ENCODE measurements around the gene APOL6. TPM values are rescaled to one million over a fixed set of nuclear protein-coding genes. Genes with fewer than 3 reads are reported as not detected.
A peak's percentile ranks its signal among the peaks of the same experiment; 100 is the strongest.
"Not testable (repeated sequence)": the region's sequence is repeated elsewhere in the genome, so short reads cannot be mapped to it uniquely, and the experiment has no call there.

The APOL6 gene
- total RNA-seq, 2 experiments from 2014 or later = 54.9 to 55.8 TPM

DNA sequence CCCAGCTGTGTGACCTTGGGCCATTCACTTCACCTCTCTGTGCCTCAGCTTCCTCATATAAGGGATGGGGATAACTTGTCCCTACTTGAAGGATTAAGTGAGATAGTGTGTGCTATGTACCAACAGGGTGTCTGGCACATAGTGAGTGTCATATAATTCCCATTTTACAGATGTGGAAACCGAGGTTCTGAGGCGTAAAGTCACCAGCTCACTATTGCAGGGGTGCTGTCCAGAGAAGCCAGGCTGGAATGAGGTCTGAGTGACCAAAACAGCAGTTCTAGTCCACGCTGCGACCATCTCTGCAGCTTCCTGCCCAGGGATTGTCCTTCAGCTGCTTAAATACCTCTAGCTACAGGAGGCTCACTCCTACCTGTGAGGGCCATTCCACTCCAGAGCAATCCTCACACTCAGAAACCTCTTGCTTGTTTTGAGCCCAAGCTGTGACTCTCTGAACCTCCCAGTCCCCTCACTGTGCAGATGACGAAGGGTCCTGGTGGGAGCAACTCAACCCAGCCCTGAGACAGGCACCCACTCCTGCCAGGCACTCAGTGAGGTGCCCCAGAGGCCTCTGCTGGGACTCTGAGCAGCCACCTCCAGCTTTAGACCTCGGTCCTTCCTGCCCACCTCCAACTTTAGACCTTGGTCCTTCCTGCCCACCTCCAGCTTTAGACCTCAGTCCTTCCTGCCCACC, 36.9 kb upstream of the APOL6 start:
- Mint-ChIP-seq H3K36me3 (no peaks in the 10 kb centered on the region), H3K27ac (no peak overlapping the region), H3K9me3 (no peaks in the 10 kb centered on the region), H3K4me1 (peaks cover 13% of the 10 kb centered on the region), H3K27me3 (peaks cover 16% of the 10 kb centered on the region), H3K4me3 (no peak overlapping the region)
- no peak for DNase-seq

DNA sequence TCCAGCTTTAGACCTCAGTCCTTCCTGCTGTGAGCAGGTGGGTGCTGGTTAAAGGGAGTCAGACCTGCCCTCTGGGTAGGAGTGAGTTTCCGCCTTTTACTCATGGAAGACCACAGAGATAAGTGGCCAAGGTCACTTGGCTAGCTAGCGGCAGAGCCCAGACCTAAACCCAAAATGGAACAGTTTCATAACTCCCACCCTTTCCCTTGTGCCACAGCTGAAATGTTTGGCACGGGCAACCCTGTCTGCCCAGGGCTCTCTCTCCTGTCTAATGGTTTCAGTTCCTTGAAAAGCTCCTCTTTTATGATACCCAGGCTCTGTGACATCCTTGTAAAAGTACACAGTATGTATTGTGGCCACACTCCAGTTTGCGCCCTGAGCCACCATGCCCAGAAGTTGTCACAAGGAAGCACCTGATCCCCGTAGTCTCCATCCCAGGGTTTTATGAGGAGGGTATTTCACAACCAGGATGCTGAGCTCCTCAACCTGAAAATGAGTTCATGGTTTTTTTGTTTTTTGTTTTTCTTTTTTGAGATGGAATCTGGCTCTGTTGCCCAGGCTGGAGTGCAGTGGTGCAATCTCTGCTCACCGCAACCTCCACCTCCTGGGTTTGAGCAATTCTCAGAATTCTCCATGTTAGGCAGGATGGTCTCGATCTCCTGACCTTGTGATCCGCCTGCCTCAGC, 36.2 kb upstream of the APOL6 start:
- Mint-ChIP-seq H3K4me1 (peaks cover 18% of the 10 kb centered on the region), H3K27me3 (peaks cover 16% of the 10 kb centered on the region), H3K36me3 (no peaks in the 10 kb centered on the region), H3K9me3 (no peaks in the 10 kb centered on the region), H3K27ac (no peak overlapping the region), H3K4me3 (no peak overlapping the region)
- no peak for DNase-seq

DNA sequence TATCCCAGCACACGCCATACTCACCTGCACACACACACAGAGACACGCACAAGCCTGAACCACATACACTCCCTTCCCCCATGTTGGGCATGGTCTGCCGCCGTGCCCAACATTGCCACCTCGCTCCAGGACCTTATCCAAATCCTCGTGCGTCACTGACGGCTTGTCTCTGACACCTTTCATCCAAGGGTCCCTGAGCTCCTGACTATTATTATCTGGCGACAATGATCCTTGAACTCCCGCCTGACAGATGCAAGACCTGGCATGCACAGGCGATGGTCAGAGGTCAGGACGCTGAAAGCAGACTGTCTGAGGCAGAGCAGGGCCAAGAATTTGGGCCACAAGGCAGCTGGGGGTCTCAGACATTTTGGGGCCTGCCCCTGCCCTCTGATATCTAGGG, 35.3 kb upstream of the APOL6 start:
- Mint-ChIP-seq H3K36me3 (no peaks in the 10 kb centered on the region), H3K27ac (no peak overlapping the region), H3K9me3 (no peaks in the 10 kb centered on the region), H3K27me3 (peaks cover 11% of the 10 kb centered on the region), H3K4me3 (no peak overlapping the region), H3K4me1 (peaks cover 18% of the 10 kb centered on the region)
- DNase-seq = no peak

DNA sequence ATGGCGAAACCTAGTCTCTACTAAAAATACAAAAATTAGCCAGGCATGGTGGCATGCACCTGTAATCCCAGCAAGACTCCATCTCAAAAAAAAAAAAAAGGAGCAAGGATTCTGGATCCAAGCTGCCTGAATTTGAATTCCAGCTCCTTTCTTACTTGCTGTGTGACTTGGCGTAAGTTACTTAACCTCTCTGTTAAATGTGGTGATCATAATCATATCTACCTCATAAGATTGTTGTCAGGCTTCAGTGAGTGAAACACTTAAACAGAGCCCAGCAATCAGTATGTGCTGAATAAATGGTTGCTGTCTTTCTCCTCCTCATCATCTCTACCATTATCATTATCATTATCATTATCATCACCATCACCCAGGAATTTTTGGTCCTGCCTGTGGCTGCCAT, 33.8 kb upstream of the APOL6 start:
- Mint-ChIP-seq H3K36me3 (no peaks in the 10 kb centered on the region), H3K4me3 (no peak overlapping the region), H3K4me1 (peaks cover 18% of the 10 kb centered on the region), H3K9me3 (no peaks in the 10 kb centered on the region), H3K27ac (no peak overlapping the region), H3K27me3 (peaks cover 4% of the 10 kb centered on the region)
- DNase-seq = no peak

DNA sequence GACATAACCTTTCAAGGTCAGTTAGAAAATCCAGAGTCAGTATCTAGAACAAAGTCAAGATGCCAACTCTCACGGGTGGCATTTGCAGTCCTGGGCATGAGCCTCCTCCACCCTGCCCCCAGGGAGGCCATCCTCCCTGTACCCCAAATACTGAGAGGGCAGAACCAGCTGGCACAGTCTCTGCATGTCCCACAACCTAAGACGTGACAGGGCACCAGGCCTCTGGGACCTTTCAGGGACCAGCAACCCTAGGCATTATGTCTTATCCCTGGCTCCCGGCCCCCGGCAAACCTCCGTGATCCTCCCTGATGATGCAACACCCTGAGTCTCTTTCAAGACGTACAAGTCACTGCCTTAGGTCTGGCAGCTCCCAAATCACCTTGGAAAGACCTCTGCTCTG, 33.1 kb upstream of the APOL6 start:
- H3K27me3 Mint-ChIP-seq = peaks cover 4% of the 10 kb centered on the region
- peaks cover 18% of the 10 kb centered on the region for H3K4me1 Mint-ChIP-seq
- H3K36me3 Mint-ChIP-seq = no peaks in the 10 kb centered on the region
- H3K27ac Mint-ChIP-seq = no peak overlapping the region
- DNase-seq = no peak
- no peak overlapping the region for H3K4me3 Mint-ChIP-seq
- H3K9me3 Mint-ChIP-seq = no peaks in the 10 kb centered on the region

DNA sequence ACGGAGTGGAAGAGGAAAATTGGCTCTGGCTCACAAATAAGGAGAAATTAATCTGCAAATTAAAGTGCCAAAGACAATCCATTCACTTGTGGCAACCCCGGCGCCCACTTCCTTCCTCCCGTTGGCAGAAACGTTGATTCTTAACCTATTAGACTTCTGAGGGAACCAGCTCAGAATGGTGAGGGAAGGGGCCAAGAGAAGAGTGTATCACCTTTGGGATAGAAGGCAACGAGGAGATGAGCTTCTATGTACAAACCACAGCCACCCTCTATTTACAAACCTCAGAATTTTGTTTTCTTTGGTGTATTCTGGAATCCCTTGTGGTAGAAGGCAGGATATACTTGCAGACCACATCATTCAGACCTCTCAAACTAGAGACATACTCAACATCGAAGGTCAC, 32.2 kb upstream of the APOL6 start:
- no peak overlapping the region for H3K4me3 Mint-ChIP-seq
- DNase-seq = no peak
- no peaks in the 10 kb centered on the region for H3K9me3 Mint-ChIP-seq
- H3K27me3 Mint-ChIP-seq = peaks cover 4% of the 10 kb centered on the region
- H3K27ac Mint-ChIP-seq = no peak overlapping the region
- peaks cover 18% of the 10 kb centered on the region for H3K4me1 Mint-ChIP-seq
- no peaks in the 10 kb centered on the region for H3K36me3 Mint-ChIP-seq

DNA sequence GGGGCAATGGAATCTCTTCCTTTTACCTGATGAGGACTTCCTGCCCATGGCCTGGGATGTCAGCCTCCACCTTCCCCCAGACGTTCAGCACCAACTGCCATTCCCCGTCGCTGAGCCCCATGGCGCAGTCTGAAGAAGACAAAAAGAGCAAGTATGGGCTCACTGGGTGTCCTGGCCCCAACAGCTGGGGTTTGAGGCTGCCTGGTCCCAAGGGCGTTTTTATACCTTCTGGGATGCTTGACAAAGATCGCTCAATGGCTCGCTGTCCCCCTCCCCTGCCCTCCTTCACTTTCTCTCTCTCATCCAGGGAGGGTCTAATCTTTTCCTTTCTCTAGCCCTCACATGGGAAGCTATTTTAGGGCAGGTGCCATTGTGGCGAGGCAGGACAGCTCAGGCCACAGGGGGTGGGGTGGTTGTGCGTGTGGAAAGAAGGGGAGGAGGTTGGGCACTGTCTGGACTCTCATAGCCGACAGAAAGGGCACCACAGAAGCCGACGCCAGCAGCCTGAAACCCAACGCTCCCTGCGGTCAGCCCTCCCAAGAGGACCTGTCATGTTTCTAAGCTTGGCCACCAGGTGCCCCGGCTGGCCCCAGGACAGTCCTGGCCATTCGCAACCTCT, 31.0 kb upstream of the APOL6 start, which contains the start of gene MB:
TSS of gene MB (minus strand) at position 193 of the 619 bp plus-strand sequence. CDS start at position 121, 72 bp downstream.
- Mint-ChIP-seq H3K27ac (no peak within 1 kb of the TSS), H3K4me3 (no peak within 1 kb of the TSS), H3K9me3 (no peaks in the 10 kb centered on the region), H3K4me1 (peaks cover 11% of the 10 kb centered on the region), H3K27me3 (no peaks in the 10 kb centered on the region), H3K36me3 (no peaks in the 10 kb centered on the region)
- no peak for DNase-seq

DNA sequence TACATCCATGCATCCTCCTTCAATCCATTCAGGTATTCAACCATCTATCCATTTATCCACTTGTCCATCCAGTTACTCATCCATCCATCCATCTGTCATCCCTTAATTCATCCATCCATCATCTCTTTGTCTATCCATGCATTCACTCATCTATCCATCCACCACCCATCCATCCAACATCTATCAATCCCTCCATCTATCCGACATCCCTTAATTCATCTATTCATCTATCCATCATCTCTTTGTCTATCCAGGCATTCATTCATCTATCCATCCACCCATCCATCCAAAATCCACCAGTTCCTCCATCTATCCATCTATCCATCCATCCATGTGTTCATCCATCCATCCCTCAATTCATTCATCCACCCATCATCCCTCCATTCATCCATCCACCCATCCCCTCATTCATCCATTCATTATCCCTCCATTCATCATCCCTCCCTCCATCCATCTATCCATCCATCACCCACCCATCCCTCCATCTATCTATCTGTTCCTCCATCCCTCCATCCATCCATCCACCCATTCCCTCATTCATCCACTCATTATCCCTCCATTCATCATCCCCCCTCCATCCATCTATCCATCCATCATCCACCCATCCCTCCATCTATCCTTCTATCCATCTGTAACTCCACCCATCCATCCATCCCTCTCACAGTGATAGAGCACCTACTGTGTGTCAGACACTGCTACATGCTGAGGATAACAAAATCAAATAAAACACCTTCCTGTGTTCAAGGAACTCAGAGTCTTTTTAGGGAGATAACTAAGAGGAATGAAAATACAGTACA, 29.6 kb upstream of the APOL6 start:
- no peak for DNase-seq
- Mint-ChIP-seq H3K9me3 (no peaks in the 10 kb centered on the region), H3K27me3 (no peaks in the 10 kb centered on the region), H3K27ac (no peak overlapping the region), H3K36me3 (no peaks in the 10 kb centered on the region), H3K4me3 (no peak overlapping the region), H3K4me1 (peaks cover 11% of the 10 kb centered on the region)

DNA sequence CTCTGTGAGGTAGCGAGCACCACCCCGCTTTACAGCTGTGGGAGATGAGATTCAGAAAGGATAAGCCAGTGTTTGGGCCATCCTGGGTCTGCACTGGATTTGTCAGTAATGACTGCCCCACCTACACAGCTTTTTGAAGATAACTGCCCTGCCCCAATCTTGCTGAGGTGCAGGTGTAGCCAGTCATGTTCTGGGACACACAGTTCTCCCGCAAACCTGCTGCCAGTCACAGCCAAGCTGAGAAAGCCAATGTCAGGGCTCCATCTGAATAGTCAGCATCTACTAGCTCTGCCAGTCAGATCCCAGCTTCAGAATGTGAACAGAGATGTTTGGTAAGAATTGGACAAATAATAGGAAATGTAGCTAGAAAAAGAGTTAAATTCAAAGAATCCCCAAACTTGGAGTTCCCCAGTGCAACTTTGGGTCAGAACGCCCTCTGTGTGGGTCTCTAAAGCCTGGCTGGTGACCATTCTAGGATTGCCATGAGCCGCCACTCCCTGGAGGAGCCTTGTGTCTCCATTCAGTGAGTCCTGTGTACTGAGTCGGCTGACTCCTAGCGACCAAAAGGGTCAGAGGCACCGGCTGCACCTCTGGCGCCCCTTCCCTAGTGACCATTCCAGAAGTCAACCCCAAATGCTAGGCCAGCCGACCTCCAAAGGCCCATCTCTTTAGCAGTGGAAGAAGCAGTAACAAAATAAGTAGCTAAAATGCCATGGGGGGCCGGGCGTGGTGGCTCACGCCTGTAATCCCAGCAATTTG, 28.7 kb upstream of the APOL6 start:
- Mint-ChIP-seq H3K36me3 (no peaks in the 10 kb centered on the region), H3K27ac (no peak overlapping the region), H3K9me3 (no peaks in the 10 kb centered on the region), H3K27me3 (peaks cover 3% of the 10 kb centered on the region), H3K4me1 (peaks cover 11% of the 10 kb centered on the region), H3K4me3 (no peak overlapping the region)
- no peak for DNase-seq

DNA sequence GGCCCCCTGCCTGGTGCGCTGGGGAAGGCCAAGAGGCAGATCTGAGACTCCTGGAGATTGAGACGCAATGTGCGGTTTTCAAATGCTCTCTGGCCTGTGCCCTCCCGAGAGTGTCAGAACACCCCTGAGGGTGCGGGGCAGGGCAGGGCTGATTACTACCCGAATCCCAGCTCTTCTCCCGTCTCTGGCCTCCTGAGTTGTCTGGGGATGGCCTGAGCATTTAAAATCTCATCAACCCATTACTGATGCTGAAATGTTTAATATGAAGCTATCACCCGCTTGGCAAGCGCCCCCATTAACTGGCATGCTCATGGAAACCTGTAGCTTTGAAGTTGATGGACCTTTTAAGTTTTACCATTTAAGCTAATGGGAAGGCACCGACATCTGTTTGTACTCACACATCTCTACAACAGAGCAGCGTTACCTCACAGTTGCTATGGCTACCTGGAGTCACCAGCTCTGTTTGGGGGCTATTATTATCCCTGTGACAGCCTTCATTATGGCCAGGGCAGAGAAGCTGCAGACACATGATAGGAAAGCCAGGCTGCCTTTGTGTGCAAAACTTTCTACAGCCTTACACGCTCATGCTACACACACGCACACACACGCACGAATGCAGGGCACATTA, 27.5 kb upstream of the APOL6 start:
- no peak overlapping the region for H3K4me3 Mint-ChIP-seq
- DNase-seq = no peak
- no peak overlapping the region for H3K27ac Mint-ChIP-seq
- peaks cover 5% of the 10 kb centered on the region for H3K27me3 Mint-ChIP-seq
- H3K9me3 Mint-ChIP-seq = no peaks in the 10 kb centered on the region
- H3K4me1 Mint-ChIP-seq = peaks cover 9% of the 10 kb centered on the region
- no peaks in the 10 kb centered on the region for H3K36me3 Mint-ChIP-seq

DNA sequence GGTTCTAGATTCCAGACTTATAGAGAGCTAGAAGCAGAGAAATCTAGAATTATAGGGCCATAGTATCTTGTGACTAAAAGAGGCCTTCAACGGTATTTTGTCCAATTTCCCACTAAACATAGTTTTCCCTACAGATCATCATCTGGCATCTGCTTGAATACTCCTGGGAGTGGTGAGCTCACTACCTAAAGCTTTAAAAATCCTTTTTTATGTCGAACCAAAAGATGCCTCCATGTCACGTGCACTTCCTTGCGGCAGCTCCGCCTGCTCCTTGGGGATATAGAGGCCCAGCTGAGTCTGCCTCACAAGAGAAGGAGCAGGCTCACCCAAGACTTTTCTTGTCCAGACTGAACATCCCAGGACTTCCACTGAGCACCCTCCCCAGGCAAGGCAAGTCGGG, 26.8 kb upstream of the APOL6 start:
- Mint-ChIP-seq H3K27ac (no peak overlapping the region), H3K9me3 (no peaks in the 10 kb centered on the region), H3K4me1 (peaks cover 5% of the 10 kb centered on the region), H3K36me3 (no peaks in the 10 kb centered on the region), H3K27me3 (peaks cover 5% of the 10 kb centered on the region), H3K4me3 (no peak overlapping the region)
- no peak for DNase-seq

DNA sequence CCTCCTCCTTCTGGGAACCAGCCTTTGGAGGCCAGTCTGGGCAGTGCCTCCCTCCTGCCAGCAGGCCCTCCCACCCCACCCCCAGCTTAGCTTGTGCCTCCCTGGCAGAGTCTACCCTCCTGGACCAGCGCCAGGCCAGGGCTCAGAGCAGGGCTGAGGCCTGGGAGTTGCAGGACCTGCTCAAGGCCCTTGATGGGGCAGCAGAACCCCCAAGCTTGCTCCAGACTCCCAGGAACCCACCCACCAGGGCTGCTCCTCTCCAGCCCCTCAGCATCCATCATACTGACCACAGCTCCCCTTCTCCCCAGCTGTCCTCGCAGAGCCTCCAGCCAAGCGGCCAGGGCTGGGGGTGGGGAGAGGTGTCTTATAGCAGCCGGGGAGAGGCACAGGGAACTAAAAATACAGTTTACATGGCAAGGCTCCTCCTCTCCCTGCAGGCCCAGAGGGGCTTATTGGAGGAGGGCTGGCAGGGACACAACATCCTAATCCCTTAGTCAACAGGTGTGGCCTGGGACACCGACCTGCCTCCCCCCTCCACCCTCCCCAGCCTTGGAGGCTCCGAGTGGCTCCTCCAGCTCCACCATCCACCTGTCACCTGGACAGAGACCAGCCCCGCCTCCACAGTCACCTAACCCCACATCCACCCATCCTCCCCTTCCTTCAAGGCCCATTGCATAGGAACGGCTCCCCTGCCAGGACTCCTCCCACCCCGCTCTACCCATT, 25.9 kb upstream of the APOL6 start:
- H3K27ac Mint-ChIP-seq = no peak overlapping the region
- no peak overlapping the region for H3K4me3 Mint-ChIP-seq
- DNase-seq = no peak
- H3K36me3 Mint-ChIP-seq = no peaks in the 10 kb centered on the region
- peaks cover 5% of the 10 kb centered on the region for H3K27me3 Mint-ChIP-seq
- H3K4me1 Mint-ChIP-seq = peaks cover 2% of the 10 kb centered on the region
- H3K9me3 Mint-ChIP-seq = no peaks in the 10 kb centered on the region

DNA sequence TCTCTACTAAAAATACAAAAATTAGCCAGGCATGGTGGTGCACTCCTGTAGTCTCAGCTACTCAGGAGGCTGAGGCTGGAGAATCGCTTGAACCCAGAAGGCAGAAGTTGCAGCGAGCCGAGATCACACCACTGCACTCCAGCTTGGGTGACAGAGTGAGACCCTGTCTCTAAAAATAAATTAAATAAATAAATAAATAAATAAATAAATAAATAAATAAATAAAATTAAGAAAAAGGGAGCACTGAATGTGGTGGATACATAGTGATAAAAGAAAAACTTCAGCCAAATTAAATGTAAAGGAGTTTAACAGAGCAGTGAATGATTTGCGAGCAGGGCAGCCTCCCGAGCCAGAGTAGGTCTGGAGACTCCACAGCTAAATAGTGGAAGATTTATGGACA, 24.4 kb upstream of the APOL6 start:
- DNase-seq, H3K4me3 Mint-ChIP-seq, H3K9me3 Mint-ChIP-seq, H3K4me1 Mint-ChIP-seq, H3K27me3 Mint-ChIP-seq, H3K36me3 Mint-ChIP-seq: not testable (repeated sequence)
- H3K27ac Mint-ChIP-seq = peak overlapping the region; percentile 72

DNA sequence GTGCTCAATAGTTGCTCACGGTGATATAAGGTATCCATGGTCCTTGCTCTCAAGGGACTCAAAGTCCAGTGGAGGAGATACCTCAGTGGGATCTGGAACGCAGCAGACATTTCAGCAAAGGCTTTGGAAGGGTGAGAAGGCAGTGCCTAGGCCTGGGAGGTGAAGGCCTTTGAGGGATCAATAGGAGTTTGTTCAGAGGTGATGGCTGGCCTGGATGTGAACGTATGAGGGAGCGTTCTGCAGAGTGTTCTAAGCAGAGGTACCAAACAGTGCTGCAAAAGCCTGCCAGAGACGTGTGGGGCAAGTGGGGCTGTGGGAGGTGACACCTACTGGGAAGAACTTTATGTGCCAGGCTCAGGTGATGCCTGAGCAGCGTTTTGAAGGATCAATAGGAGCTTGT, 23.7 kb upstream of the APOL6 start:
- Mint-ChIP-seq H3K36me3 (no peaks in the 10 kb centered on the region), H3K27me3 (peaks cover 5% of the 10 kb centered on the region), H3K27ac (no peak overlapping the region), H3K4me3 (no peak overlapping the region), H3K9me3 (peaks cover 3% of the 10 kb centered on the region), H3K4me1 (peaks cover 11% of the 10 kb centered on the region)
- DNase-seq = no peak
